ENCODE results near the gene PEAK3. TPM values are rescaled to one million over a fixed set of nuclear protein-coding genes. Genes with fewer than 3 reads are reported as not detected.

PEAK3 gene
- polyA plus RNA-seq, 1 of the 3 experiments (the other 2 are of a cell fraction), result not detected

DNA sequence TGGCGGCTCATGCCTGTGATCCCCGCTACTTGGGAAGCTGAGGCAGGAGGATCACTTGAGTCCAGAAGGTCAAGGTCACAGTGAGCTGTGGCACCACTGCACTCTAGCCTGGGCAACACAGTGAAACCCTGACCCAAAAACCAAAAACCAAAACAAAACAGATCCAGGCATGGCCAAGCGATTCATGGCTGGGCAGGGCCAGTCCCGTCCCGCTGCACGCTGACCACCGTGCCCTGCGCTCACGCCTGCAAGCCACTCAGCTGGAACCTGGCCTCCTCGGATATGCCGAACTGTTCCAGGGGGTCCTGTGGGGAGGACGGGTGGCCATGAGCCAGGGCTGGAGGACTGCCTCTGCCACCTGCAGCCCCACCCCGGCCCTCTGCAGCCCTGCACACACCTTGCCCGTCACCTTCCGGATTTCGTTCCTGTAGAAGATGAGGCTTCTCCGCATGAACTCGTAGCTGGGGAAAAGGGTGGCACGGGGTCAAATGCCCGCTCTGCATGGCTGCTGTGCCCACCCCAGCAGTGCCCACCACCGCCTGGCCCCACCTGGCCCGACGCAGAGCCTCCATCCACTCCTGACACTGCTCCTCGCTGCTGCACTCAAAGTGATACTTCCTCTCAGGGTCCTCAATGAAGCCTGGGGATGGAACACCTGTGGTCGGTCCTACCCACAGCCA, 48.2 kb downstream of the PEAK3 start:
- Histone ChIP-seq H3K36me3 (replicated peaks in 1 of 2; ENCODE audit: control insufficient read depth in 1 of 2, insufficient read depth in 2 of 2, low read length in 1 of 2) (peaks cover 17 to 28% of the 10 kb centered on the region in 2 experiments), H4K20me1 (ENCODE audit: insufficient read depth) (peaks cover 29% of the 10 kb centered on the region), H3K4me1 (ENCODE audit: control insufficient read depth in 1 of 2, insufficient read depth in 2 of 2, low read depth in 1 of 2, low read length in 1 of 2) (peaks cover 9 to 36% of the 10 kb centered on the region in 2 experiments; a peak in 2 of 4 replicates), H3K4me3 (ENCODE audit: low read depth in 2 of 2, low read length in 1 of 2) (no peak overlapping the region), H3K79me2 (ENCODE audit: insufficient read depth) (peaks cover 65% of the 10 kb centered on the region), H3K4me2 (peak overlapping the region; percentile 98; the same call in 1 of the 2 replicates), H3K9me3 (no peaks in the 10 kb centered on the region), H3K9ac (peak overlapping the region; percentile 95; the same call in 1 of the 2 replicates), H3K27ac (ENCODE audit: low read depth in 2 of 2, low read length in 1 of 2) (no peak overlapping the region), H3K27me3 (ENCODE audit: insufficient read depth) (no peaks in the 10 kb centered on the region), H2AFZ (ENCODE audit: low read depth) (no peak overlapping the region), H3F3A (replicated peaks; ENCODE audit: insufficient read depth) (peaks cover 33% of the 10 kb centered on the region), H3K9me2 (no peaks in the 10 kb centered on the region)
- TF ChIP-seq, protein P1, sequence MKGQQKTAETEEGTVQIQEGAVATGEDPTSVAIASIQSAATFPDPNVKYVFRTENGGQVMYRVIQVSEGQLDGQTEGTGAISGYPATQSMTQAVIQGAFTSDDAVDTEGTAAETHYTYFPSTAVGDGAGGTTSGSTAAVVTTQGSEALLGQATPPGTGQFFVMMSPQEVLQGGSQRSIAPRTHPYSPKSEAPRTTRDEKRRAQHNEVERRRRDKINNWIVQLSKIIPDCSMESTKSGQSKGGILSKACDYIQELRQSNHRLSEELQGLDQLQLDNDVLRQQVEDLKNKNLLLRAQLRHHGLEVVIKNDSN (IDR thresholded peaks at IDR 0.05; ENCODE audit: borderline replicate concordance, low read depth), result no peak
- no peak for TF ChIP-seq EZH2phosphoT487 (IDR thresholded peaks at IDR 0.05; ENCODE audit: borderline replicate concordance, low read depth)
- no peak for TF ChIP-seq YY1 (IDR thresholded peaks at IDR 0.05; ENCODE audit: low read depth)
- no peak for TF ChIP-seq EP300 (IDR thresholded peaks at IDR 0.05; ENCODE audit: borderline replicate concordance in 1 of 2, low read depth in 1 of 2, low read length in 1 of 2)
- TF ChIP-seq, protein P2, sequence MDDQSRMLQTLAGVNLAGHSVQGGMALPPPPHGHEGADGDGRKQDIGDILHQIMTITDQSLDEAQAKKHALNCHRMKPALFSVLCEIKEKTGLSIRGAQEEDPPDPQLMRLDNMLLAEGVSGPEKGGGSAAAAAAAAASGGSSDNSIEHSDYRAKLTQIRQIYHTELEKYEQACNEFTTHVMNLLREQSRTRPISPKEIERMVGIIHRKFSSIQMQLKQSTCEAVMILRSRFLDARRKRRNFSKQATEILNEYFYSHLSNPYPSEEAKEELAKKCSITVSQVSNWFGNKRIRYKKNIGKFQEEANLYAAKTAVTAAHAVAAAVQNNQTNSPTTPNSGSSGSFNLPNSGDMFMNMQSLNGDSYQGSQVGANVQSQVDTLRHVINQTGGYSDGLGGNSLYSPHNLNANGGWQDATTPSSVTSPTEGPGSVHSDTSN (IDR thresholded peaks at IDR 0.05), result no peak
- TF ChIP-seq, protein P3, sequence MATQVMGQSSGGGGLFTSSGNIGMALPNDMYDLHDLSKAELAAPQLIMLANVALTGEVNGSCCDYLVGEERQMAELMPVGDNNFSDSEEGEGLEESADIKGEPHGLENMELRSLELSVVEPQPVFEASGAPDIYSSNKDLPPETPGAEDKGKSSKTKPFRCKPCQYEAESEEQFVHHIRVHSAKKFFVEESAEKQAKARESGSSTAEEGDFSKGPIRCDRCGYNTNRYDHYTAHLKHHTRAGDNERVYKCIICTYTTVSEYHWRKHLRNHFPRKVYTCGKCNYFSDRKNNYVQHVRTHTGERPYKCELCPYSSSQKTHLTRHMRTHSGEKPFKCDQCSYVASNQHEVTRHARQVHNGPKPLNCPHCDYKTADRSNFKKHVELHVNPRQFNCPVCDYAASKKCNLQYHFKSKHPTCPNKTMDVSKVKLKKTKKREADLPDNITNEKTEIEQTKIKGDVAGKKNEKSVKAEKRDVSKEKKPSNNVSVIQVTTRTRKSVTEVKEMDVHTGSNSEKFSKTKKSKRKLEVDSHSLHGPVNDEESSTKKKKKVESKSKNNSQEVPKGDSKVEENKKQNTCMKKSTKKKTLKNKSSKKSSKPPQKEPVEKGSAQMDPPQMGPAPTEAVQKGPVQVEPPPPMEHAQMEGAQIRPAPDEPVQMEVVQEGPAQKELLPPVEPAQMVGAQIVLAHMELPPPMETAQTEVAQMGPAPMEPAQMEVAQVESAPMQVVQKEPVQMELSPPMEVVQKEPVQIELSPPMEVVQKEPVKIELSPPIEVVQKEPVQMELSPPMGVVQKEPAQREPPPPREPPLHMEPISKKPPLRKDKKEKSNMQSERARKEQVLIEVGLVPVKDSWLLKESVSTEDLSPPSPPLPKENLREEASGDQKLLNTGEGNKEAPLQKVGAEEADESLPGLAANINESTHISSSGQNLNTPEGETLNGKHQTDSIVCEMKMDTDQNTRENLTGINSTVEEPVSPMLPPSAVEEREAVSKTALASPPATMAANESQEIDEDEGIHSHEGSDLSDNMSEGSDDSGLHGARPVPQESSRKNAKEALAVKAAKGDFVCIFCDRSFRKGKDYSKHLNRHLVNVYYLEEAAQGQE (IDR thresholded peaks at IDR 0.05; ENCODE audit: low read depth, low read length), result no peak
- TF ChIP-seq, protein P4, sequence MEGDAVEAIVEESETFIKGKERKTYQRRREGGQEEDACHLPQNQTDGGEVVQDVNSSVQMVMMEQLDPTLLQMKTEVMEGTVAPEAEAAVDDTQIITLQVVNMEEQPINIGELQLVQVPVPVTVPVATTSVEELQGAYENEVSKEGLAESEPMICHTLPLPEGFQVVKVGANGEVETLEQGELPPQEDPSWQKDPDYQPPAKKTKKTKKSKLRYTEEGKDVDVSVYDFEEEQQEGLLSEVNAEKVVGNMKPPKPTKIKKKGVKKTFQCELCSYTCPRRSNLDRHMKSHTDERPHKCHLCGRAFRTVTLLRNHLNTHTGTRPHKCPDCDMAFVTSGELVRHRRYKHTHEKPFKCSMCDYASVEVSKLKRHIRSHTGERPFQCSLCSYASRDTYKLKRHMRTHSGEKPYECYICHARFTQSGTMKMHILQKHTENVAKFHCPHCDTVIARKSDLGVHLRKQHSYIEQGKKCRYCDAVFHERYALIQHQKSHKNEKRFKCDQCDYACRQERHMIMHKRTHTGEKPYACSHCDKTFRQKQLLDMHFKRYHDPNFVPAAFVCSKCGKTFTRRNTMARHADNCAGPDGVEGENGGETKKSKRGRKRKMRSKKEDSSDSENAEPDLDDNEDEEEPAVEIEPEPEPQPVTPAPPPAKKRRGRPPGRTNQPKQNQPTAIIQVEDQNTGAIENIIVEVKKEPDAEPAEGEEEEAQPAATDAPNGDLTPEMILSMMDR (IDR thresholded peaks at IDR 0.05), result no peak
- TF ChIP-seq TCF12 (IDR thresholded peaks at IDR 0.05), result no peak
- TF ChIP-seq TAF1 (IDR thresholded peaks at IDR 0.05; ENCODE audit: borderline replicate concordance, low read depth, low read length), result no peak
- TF ChIP-seq JUND (IDR thresholded peaks at IDR 0.05), result no peak
- TF ChIP-seq, protein P5, sequence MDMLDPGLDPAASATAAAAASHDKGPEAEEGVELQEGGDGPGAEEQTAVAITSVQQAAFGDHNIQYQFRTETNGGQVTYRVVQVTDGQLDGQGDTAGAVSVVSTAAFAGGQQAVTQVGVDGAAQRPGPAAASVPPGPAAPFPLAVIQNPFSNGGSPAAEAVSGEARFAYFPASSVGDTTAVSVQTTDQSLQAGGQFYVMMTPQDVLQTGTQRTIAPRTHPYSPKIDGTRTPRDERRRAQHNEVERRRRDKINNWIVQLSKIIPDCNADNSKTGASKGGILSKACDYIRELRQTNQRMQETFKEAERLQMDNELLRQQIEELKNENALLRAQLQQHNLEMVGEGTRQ (IDR thresholded peaks at IDR 0.05; ENCODE audit: borderline replicate concordance, low read depth, low read length), result no peak
- no peak for TF ChIP-seq RXRA (IDR thresholded peaks at IDR 0.05; ENCODE audit: borderline replicate concordance, low read depth)
- no peak for TF ChIP-seq RAD21 (IDR thresholded peaks at IDR 0.05; ENCODE audit: low read length)
- no peak for TF ChIP-seq GATA2 (CRISPR knock-in tag; IDR thresholded peaks at IDR 0.05)
- TF ChIP-seq NRF1 (IDR thresholded peaks at IDR 0.05; ENCODE audit: low read depth, low read length), result no peak
- TF ChIP-seq SIN3A (IDR thresholded peaks at IDR 0.05; ENCODE audit: borderline replicate concordance, low read depth, low read length), result no peak
- CTCF ChIA-PET, result interaction anchor here (0.8 to 8.9 kb wide), 7 partner anchors 9 to 297 kb away, joined by 3 to 116 read pairs (median 4); no protein-coding TSS in a partner anchor
- WGBS (ENCODE audit: low lambda C conversion rate), result 98% methylated on average over 16 of the region's 25 CpGs
- no peak for DNase-seq
- POLR2A ChIA-PET, result no interaction called here

Data from SK-N-SH (cell line).